Measurements from ENCODE around the gene PDZD2. TPM values are rescaled to one million over a fixed set of nuclear protein-coding genes. Genes with fewer than 3 reads are reported as not detected.

The PDZD2 gene
- total and polyA plus RNA-seq, 2 experiments from 2014 or later = 0.21 TPM; not detected in 1

GRCh38 chr5:31678180-31678579 lies 39.2 kb downstream of the PDZD2 start:
- DNase-seq = no peak
- no peaks in the 10 kb centered on the region for H3K36me3 ChIP-seq (ENCODE audit: low read depth)

GRCh38 chr5:31680528-31680927 lies 41.6 kb downstream of the PDZD2 start:
- Histone ChIP-seq H3K4me3 (no peak overlapping the region), H3K9ac (no peak overlapping the region), H3K27me3 (replicated peaks; ENCODE audit: insufficient read depth) (peaks cover 5% of the 10 kb centered on the region), H3K9me3 (ENCODE audit: low read depth) (no peaks in the 10 kb centered on the region), H2AFZ (no peak overlapping the region), H3K4me2 (ENCODE audit: unreplicated experiment) (no peak overlapping the region), H3F3A (ENCODE audit: insufficient read depth) (no peaks in the 10 kb centered on the region), H3K27ac (no peak overlapping the region), H4K20me1 (ENCODE audit: insufficient read depth) (no peaks in the 10 kb centered on the region), H3K79me2 (ENCODE audit: insufficient read depth) (no peaks in the 10 kb centered on the region), H3K9me2 (ENCODE audit: insufficient read depth) (no peaks in the 10 kb centered on the region), H3K4me1 (ENCODE audit: insufficient read depth) (no peaks in the 10 kb centered on the region), H3K36me3 (ENCODE audit: low read depth) (no peaks in the 10 kb centered on the region)
- WGBS, 2 experiments (ENCODE audit: low coverage in 1 of 2, low lambda C conversion rate in 2 of 2, missing lambda C conversion rate in 2 of 2) = 44 to 47% methylated on average over 12 of the region's 12 CpGs
- TF ChIP-seq EZH2 (IDR thresholded peaks at IDR 0.05; ENCODE audit: insufficient read depth, poor library complexity, severe bottlenecking) = no peak
- TF ChIP-seq EZH2phosphoT487 (IDR thresholded peaks at IDR 0.05; ENCODE audit: insufficient read depth, low read depth) = no peak
- no peak for DNase-seq
- in situ Hi-C loops (cut with MboI) = no loop called here

More at GRCh38 chr5:31678180-31678579, 39.2 kb downstream of the PDZD2 start:
- TF ChIP-seq EZH2 (IDR thresholded peaks at IDR 0.05; ENCODE audit: insufficient read depth, poor library complexity, severe bottlenecking) = no peak
- H4K20me1 ChIP-seq (ENCODE audit: insufficient read depth) = no peaks in the 10 kb centered on the region
- no peaks in the 10 kb centered on the region for H3K4me1 ChIP-seq (ENCODE audit: insufficient read depth)
- H3K79me2 ChIP-seq (ENCODE audit: insufficient read depth) = no peaks in the 10 kb centered on the region
- no peak overlapping the region for H2AFZ ChIP-seq
- H3K4me3 ChIP-seq = no peak overlapping the region
- no peaks in the 10 kb centered on the region for H3F3A ChIP-seq (ENCODE audit: insufficient read depth)
- in situ Hi-C loops (cut with MboI) = no loop called here
- no peaks in the 10 kb centered on the region for H3K9me3 ChIP-seq (ENCODE audit: low read depth)
- WGBS, 2 experiments (ENCODE audit: low coverage in 1 of 2, low lambda C conversion rate in 2 of 2, missing lambda C conversion rate in 2 of 2) = 12 to 13% methylated on average over 6 of the region's 6 CpGs
- no peak overlapping the region for H3K9ac ChIP-seq
- H3K27ac ChIP-seq = no peak overlapping the region
- no peaks in the 10 kb centered on the region for H3K9me2 ChIP-seq (ENCODE audit: insufficient read depth)
- H3K27me3 ChIP-seq (replicated peaks; ENCODE audit: insufficient read depth) = no peaks in the 10 kb centered on the region; the same call in none of the 2 replicates
- no peak overlapping the region for H3K4me2 ChIP-seq (ENCODE audit: unreplicated experiment)

GRCh38 chr5:31682025-31682424 lies 43.1 kb downstream of the PDZD2 start:
- Histone ChIP-seq H3K79me2 (ENCODE audit: insufficient read depth) (no peaks in the 10 kb centered on the region), H3K36me3 (ENCODE audit: low read depth) (no peaks in the 10 kb centered on the region), H3K4me2 (ENCODE audit: unreplicated experiment) (no peak overlapping the region), H3K9me2 (ENCODE audit: insufficient read depth) (no peaks in the 10 kb centered on the region), H3F3A (ENCODE audit: insufficient read depth) (no peaks in the 10 kb centered on the region), H3K27me3 (replicated peaks; ENCODE audit: insufficient read depth) (peaks cover 5% of the 10 kb centered on the region), H3K4me3 (no peak overlapping the region), H3K9me3 (ENCODE audit: low read depth) (no peaks in the 10 kb centered on the region), H3K27ac (no peak overlapping the region), H2AFZ (no peak overlapping the region), H3K4me1 (ENCODE audit: insufficient read depth) (no peaks in the 10 kb centered on the region), H3K9ac (no peak overlapping the region), H4K20me1 (ENCODE audit: insufficient read depth) (no peaks in the 10 kb centered on the region)
- in situ Hi-C loops (cut with MboI) = no loop called here
- TF ChIP-seq EZH2phosphoT487 (IDR thresholded peaks at IDR 0.05; ENCODE audit: insufficient read depth, low read depth) (no peak), EZH2 (IDR thresholded peaks at IDR 0.05; ENCODE audit: insufficient read depth, poor library complexity, severe bottlenecking) (no peak)
- 50 to 52% methylated on average over 11 of the region's 11 CpGs for WGBS, 2 experiments (ENCODE audit: low coverage in 1 of 2, low lambda C conversion rate in 2 of 2, missing lambda C conversion rate in 2 of 2)
- DNase-seq = no peak

- Histone ChIP-seq H2AFZ (no peak overlapping the region), H3K9me3 (ENCODE audit: low read depth) (no peaks in the 10 kb centered on the region), H3K27ac (no peak overlapping the region), H3K36me3 (ENCODE audit: low read depth) (no peaks in the 10 kb centered on the region), H3K79me2 (ENCODE audit: insufficient read depth) (no peaks in the 10 kb centered on the region), H3K4me2 (ENCODE audit: unreplicated experiment) (no peak overlapping the region), H3K4me1 (ENCODE audit: insufficient read depth) (no peaks in the 10 kb centered on the region), H3K4me3 (no peak overlapping the region), H4K20me1 (ENCODE audit: insufficient read depth) (no peaks in the 10 kb centered on the region), H3K9me2 (ENCODE audit: insufficient read depth) (no peaks in the 10 kb centered on the region), H3K9ac (no peak overlapping the region), H3K27me3 (replicated peaks; ENCODE audit: insufficient read depth) (peaks cover 5% of the 10 kb centered on the region), H3F3A (ENCODE audit: insufficient read depth) (no peaks in the 10 kb centered on the region)
- no peak for TF ChIP-seq EZH2 (IDR thresholded peaks at IDR 0.05; ENCODE audit: insufficient read depth, poor library complexity, severe bottlenecking)
- TF ChIP-seq EZH2phosphoT487 (IDR thresholded peaks at IDR 0.05; ENCODE audit: insufficient read depth, low read depth) = no peak
- DNase-seq = no peak
- 43 to 50% methylated on average over 6 of the region's 6 CpGs for WGBS, 2 experiments (ENCODE audit: low coverage in 1 of 2, low lambda C conversion rate in 2 of 2, missing lambda C conversion rate in 2 of 2)
- in situ Hi-C loops (cut with MboI) = no loop called here
Measured at GRCh38 chr5:31682851-31683250, 43.9 kb downstream of the PDZD2 start.
